ENCODE measurements around the gene ABCA6.
"Not testable (repeated sequence)": the region's sequence is repeated elsewhere in the genome, so short reads cannot be mapped to it uniquely, and the experiment has no call there.

ABCA6 gene

GRCh38 chr17:69170377-69170776 is 28.7 kb upstream of the ABCA6 start:
- no peak overlapping the region for H3K27ac ChIP-seq (ENCODE audit: low read depth, low read length)
- no peak overlapping the region for H3K9ac ChIP-seq (ENCODE audit: low read depth, low read length)
- no peak overlapping the region for H3K4me3 ChIP-seq (ENCODE audit: low read depth, low read length)
- no peaks in the 10 kb centered on the region for H3K36me3 ChIP-seq (ENCODE audit: control insufficient read depth, insufficient read depth, low read length)
- H3K9me3 ChIP-seq (ENCODE audit: control insufficient read depth, insufficient read depth, low read length): no peaks in the 10 kb centered on the region
- H3K4me1 ChIP-seq (ENCODE audit: control insufficient read depth, insufficient read depth, low read length): no peaks in the 10 kb centered on the region
- no peaks in the 10 kb centered on the region for H3K27me3 ChIP-seq (ENCODE audit: control insufficient read depth, insufficient read depth, low read length)

- H3K9me3 ChIP-seq (ENCODE audit: control insufficient read depth, insufficient read depth, low read length); H3K36me3 ChIP-seq (ENCODE audit: control insufficient read depth, insufficient read depth, low read length); H3K27me3 ChIP-seq (ENCODE audit: control insufficient read depth, insufficient read depth, low read length); H3K27ac ChIP-seq (ENCODE audit: low read depth, low read length); H3K4me1 ChIP-seq (ENCODE audit: control insufficient read depth, insufficient read depth, low read length); H3K4me3 ChIP-seq (ENCODE audit: low read depth, low read length); H3K9ac ChIP-seq (ENCODE audit: low read depth, low read length): not testable (repeated sequence)
Measured at GRCh38 chr17:69168642-69169041, 26.9 kb upstream of the ABCA6 start.

- no peaks in the 10 kb centered on the region for H3K9me3 ChIP-seq (ENCODE audit: control insufficient read depth, insufficient read depth, low read length)
- H3K27me3 ChIP-seq (ENCODE audit: control insufficient read depth, insufficient read depth, low read length): no peaks in the 10 kb centered on the region
Measured at GRCh38 chr17:69166957-69167356, 25.3 kb upstream of the ABCA6 start.

DNA sequence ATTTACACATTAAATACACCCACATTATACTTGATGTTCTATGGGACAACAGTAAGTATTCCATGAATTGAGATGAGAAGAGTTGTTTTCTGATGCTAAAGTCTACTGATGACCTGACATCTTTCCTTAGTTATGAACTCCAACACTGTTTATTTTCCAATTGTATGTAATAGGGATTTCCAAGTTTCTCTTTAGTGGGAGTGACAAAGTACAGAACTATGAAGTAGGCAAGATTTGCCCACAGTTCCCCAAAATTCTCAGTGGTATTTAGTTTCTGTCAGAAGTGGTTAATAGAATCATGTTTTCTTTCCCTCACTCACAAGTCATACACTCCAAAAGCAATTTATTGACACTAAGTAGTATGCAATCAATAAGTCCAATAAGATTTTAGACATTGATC is 22.5 kb upstream of the ABCA6 start:
- H3K4me3 ChIP-seq (ENCODE audit: low read depth, low read length): no peak overlapping the region
- H3K4me1 ChIP-seq (ENCODE audit: control insufficient read depth, insufficient read depth, low read length): no peaks in the 10 kb centered on the region
- H3K27me3 ChIP-seq (ENCODE audit: control insufficient read depth, insufficient read depth, low read length): no peaks in the 10 kb centered on the region
- H3K9ac ChIP-seq (ENCODE audit: low read depth, low read length): no peak overlapping the region
- no peaks in the 10 kb centered on the region for H3K9me3 ChIP-seq (ENCODE audit: control insufficient read depth, insufficient read depth, low read length)
- H3K36me3 ChIP-seq (ENCODE audit: control insufficient read depth, insufficient read depth, low read length): no peaks in the 10 kb centered on the region
- H3K27ac ChIP-seq (ENCODE audit: low read depth, low read length): no peak overlapping the region

More at GRCh38 chr17:69166957-69167356, 25.3 kb upstream of the ABCA6 start:
- no peaks in the 10 kb centered on the region for H3K4me1 ChIP-seq (ENCODE audit: control insufficient read depth, insufficient read depth, low read length)
- no peaks in the 10 kb centered on the region for H3K36me3 ChIP-seq (ENCODE audit: control insufficient read depth, insufficient read depth, low read length)
- no peak overlapping the region for H3K4me3 ChIP-seq (ENCODE audit: low read depth, low read length)
- H3K27ac ChIP-seq (ENCODE audit: low read depth, low read length): no peak overlapping the region
- H3K9ac ChIP-seq (ENCODE audit: low read depth, low read length): no peak overlapping the region

- H3K27me3 ChIP-seq (ENCODE audit: control insufficient read depth, insufficient read depth, low read length): no peaks in the 10 kb centered on the region
- no peaks in the 10 kb centered on the region for H3K36me3 ChIP-seq (ENCODE audit: control insufficient read depth, insufficient read depth, low read length)
- H3K4me1 ChIP-seq (ENCODE audit: control insufficient read depth, insufficient read depth, low read length): no peaks in the 10 kb centered on the region
- H3K9ac ChIP-seq (ENCODE audit: low read depth, low read length): no peak overlapping the region
- no peak overlapping the region for H3K27ac ChIP-seq (ENCODE audit: low read depth, low read length)
- H3K4me3 ChIP-seq (ENCODE audit: low read depth, low read length): no peak overlapping the region
- no peaks in the 10 kb centered on the region for H3K9me3 ChIP-seq (ENCODE audit: control insufficient read depth, insufficient read depth, low read length)
Measured at GRCh38 chr17:69159418-69159817, 17.7 kb upstream of the ABCA6 start.

GRCh38 chr17:69154267-69154666 is 12.6 kb upstream of the ABCA6 start:
- Histone ChIP-seq H3K4me1 (ENCODE audit: control insufficient read depth, insufficient read depth, low read length) (no peaks in the 10 kb centered on the region), H3K4me3 (ENCODE audit: low read depth, low read length) (no peak overlapping the region), H3K36me3 (ENCODE audit: control insufficient read depth, insufficient read depth, low read length) (no peaks in the 10 kb centered on the region), H3K9ac (ENCODE audit: low read depth, low read length) (no peak overlapping the region), H3K27ac (ENCODE audit: low read depth, low read length) (no peak overlapping the region), H3K27me3 (ENCODE audit: control insufficient read depth, insufficient read depth, low read length) (no peaks in the 10 kb centered on the region), H3K9me3 (ENCODE audit: control insufficient read depth, insufficient read depth, low read length) (no peaks in the 10 kb centered on the region)

DNA sequence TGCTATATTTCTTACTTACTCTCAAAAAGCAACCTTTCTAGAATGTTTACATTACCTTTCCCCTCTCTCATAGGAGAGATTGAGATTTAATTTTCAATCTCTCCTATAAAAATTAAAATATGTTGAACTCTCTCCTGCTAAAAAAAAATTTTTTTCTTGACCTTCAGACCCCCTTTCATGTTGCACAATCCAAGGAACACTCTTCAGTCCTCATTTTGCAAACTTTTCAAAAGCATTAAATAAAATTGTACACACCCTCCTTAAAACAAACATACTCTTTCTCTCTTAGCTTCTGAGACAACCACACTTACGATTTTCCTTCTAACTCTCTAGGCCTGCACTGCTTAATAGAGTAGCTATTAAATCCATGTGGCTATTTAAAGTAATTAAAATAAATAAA is 8.6 kb upstream of the ABCA6 start:
- H3K9ac ChIP-seq (ENCODE audit: low read depth, low read length): no peak overlapping the region
- H3K27me3 ChIP-seq (ENCODE audit: control insufficient read depth, insufficient read depth, low read length): no peaks in the 10 kb centered on the region
- no peaks in the 10 kb centered on the region for H3K4me1 ChIP-seq (ENCODE audit: control insufficient read depth, insufficient read depth, low read length)
- no peaks in the 10 kb centered on the region for H3K9me3 ChIP-seq (ENCODE audit: control insufficient read depth, insufficient read depth, low read length)
- H3K27ac ChIP-seq (ENCODE audit: low read depth, low read length): no peak overlapping the region
- H3K36me3 ChIP-seq (ENCODE audit: control insufficient read depth, insufficient read depth, low read length): no peaks in the 10 kb centered on the region
- H3K4me3 ChIP-seq (ENCODE audit: low read depth, low read length): no peak overlapping the region

GRCh38 chr17:69147460-69147859 is 5.8 kb upstream of the ABCA6 start:
- Histone ChIP-seq H3K9me3 (ENCODE audit: control insufficient read depth, insufficient read depth, low read length) (no peaks in the 10 kb centered on the region), H3K27me3 (ENCODE audit: control insufficient read depth, insufficient read depth, low read length) (no peaks in the 10 kb centered on the region), H3K27ac (ENCODE audit: low read depth, low read length) (no peak overlapping the region), H3K36me3 (ENCODE audit: control insufficient read depth, insufficient read depth, low read length) (no peaks in the 10 kb centered on the region), H3K4me3 (ENCODE audit: low read depth, low read length) (no peak overlapping the region), H3K9ac (ENCODE audit: low read depth, low read length) (no peak overlapping the region), H3K4me1 (ENCODE audit: control insufficient read depth, insufficient read depth, low read length) (no peaks in the 10 kb centered on the region)

- Histone ChIP-seq H3K4me1 (ENCODE audit: control insufficient read depth, insufficient read depth, low read length) (no peaks in the 10 kb centered on the region), H3K4me3 (ENCODE audit: low read depth, low read length) (no peak overlapping the region), H3K36me3 (ENCODE audit: control insufficient read depth, insufficient read depth, low read length) (no peaks in the 10 kb centered on the region), H3K9ac (ENCODE audit: low read depth, low read length) (no peak overlapping the region), H3K9me3 (ENCODE audit: control insufficient read depth, insufficient read depth, low read length) (no peaks in the 10 kb centered on the region), H3K27ac (ENCODE audit: low read depth, low read length) (no peak overlapping the region), H3K27me3 (ENCODE audit: control insufficient read depth, insufficient read depth, low read length) (no peaks in the 10 kb centered on the region)
Measured at GRCh38 chr17:69144331-69145255, 2.9 kb upstream of the ABCA6 start.

GRCh38 chr17:69143683-69144231 is 2.1 kb upstream of the ABCA6 start:
- H3K4me3 ChIP-seq (ENCODE audit: low read depth, low read length): no peak overlapping the region
- H3K9ac ChIP-seq (ENCODE audit: low read depth, low read length): no peak overlapping the region
- no peaks in the 10 kb centered on the region for H3K9me3 ChIP-seq (ENCODE audit: control insufficient read depth, insufficient read depth, low read length)
- no peaks in the 10 kb centered on the region for H3K36me3 ChIP-seq (ENCODE audit: control insufficient read depth, insufficient read depth, low read length)
- H3K27ac ChIP-seq (ENCODE audit: low read depth, low read length): no peak overlapping the region
- H3K27me3 ChIP-seq (ENCODE audit: control insufficient read depth, insufficient read depth, low read length): no peaks in the 10 kb centered on the region
- no peaks in the 10 kb centered on the region for H3K4me1 ChIP-seq (ENCODE audit: control insufficient read depth, insufficient read depth, low read length)

GRCh38 chr17:69143151-69143550 is 1.5 kb upstream of the ABCA6 start:
- Histone ChIP-seq H3K36me3 (ENCODE audit: control insufficient read depth, insufficient read depth, low read length) (no peaks in the 10 kb centered on the region), H3K27ac (ENCODE audit: low read depth, low read length) (no peak overlapping the region), H3K4me3 (ENCODE audit: low read depth, low read length) (no peak overlapping the region), H3K9ac (ENCODE audit: low read depth, low read length) (no peak overlapping the region), H3K9me3 (ENCODE audit: control insufficient read depth, insufficient read depth, low read length) (no peaks in the 10 kb centered on the region), H3K4me1 (ENCODE audit: control insufficient read depth, insufficient read depth, low read length) (no peaks in the 10 kb centered on the region), H3K27me3 (ENCODE audit: control insufficient read depth, insufficient read depth, low read length) (no peaks in the 10 kb centered on the region)
